HT1080 (cell line): ENCODE measurements around the gene SAPCD1. TPM values are rescaled to one million over a fixed set of nuclear protein-coding genes. Genes with fewer than 3 reads are reported as not detected.

Source experiments
- DNase-seq: peaks from one replicate; pipeline ENCODE4 v3.0.0-alpha.2; 2015; ENCODE audit warnings: low read depth
- polyA plus RNA-seq, 2 experiments: library from polyadenylated mRNA; depleted of rRNA; stranded (reverse); fragments of >200 nt; gene quantifications; 2 replicates each; pipeline ENCODE4 v1.2.3, GENCODE V29; 2015
- total RNA-seq: library from RNA; depleted of rRNA; stranded (reverse); fragments of >200 nt; shearing (Covaris generic); gene quantifications from 2 replicates; pipeline ENCODE4 v1.2.3, GENCODE V29; 2014; rRNA removed

SAPCD1 gene
- total RNA-seq: 0.64 and 3.5 TPM in 2 replicates
- polyA plus RNA-seq (2015; cell fraction: cytosol; rRNA removed): 3.1 and 3.7 TPM in 2 replicates
- polyA plus RNA-seq (2015; cell fraction: nucleus; rRNA removed): 21.3 and 30.6 TPM in 2 replicates

GRCh38 chr6:31762356-31762755, at the start of gene SAPCD1:
Gene SAPCD1 (plus strand): TSS chr6:31762656. CDS start chr6:31763055, 399 bp downstream.
- no peak for DNase-seq

- no peak for DNase-seq
Observed at GRCh38 chr6:31713465-31713864, 49.0 kb upstream of the SAPCD1 start.

GRCh38 chr6:31713991-31714684, 48.3 kb upstream of the SAPCD1 start:
- DNase-seq: no peak

- DNase-seq: no peak
Observed at GRCh38 chr6:31715022-31715958, 47.2 kb upstream of the SAPCD1 start, which contains the start of gene LY6G6D. Gene LY6G6D (plus strand): TSS chr6:31715348. CDS start chr6:31715356, 8 bp downstream.

- no peak for DNase-seq
Observed at GRCh38 chr6:31717499-31718222, 44.8 kb upstream of the SAPCD1 start.

- DNase-seq: no peak
Observed at GRCh38 chr6:31718265-31718664, 44.2 kb upstream of the SAPCD1 start.

DNA sequence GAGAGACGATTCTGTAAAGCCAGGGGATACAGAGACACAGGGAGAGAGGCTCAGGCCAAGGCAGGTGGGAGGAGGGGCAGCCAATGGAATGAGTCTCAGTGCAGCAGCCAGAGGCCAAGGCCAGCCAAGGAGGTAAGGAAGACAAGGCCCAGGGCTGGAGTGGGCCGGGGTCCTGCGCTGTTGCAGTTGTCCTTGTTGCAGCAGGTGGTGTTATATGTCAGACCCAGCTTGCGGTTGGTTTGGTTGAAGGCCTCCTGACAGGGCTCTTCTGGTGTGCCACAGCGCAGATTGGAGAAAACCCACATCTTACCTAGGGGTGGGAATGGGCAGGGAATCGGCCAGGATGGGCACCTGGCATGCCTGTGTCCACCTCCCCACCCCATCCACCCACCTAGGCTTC, 43.5 kb upstream of the SAPCD1 start:
- DNase-seq: no peak

- no peak for DNase-seq
Observed at GRCh38 chr6:31720196-31720770, 42.2 kb upstream of the SAPCD1 start.

- DNase-seq: no peak
Observed at GRCh38 chr6:31721351-31722020, 41.0 kb upstream of the SAPCD1 start, which contains the start of gene LY6G6C. Gene LY6G6C (minus strand): TSS chr6:31721746. CDS start chr6:31721679, 67 bp downstream.

DNA sequence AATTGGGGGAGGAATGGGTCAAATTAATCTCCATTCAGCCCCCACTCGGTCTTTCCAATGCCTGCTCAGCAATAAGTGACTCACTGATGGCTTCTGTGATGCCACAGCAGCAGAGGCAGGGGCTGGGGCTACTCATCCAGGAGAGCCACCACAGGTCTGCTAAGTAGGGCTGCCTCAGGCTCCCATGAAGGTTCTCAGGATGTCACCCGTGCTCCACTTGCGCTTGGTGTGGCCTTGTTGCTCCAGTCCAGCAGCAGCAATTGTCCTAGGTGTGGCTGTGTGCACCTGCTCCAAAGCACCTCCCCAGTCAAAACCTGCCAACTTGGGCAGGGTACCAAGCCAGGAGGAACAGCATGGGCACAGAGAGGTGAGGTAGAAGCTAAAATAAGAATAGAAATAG, 40.3 kb upstream of the SAPCD1 start:
- no peak for DNase-seq

GRCh38 chr6:31723245-31723979, 39.0 kb upstream of the SAPCD1 start, which contains the start of gene MPIG6B:
Gene MPIG6B (plus strand): TSS chr6:31723373. CDS start chr6:31723384, 11 bp downstream.
- no peak for DNase-seq

GRCh38 chr6:31723980-31724691, 38.3 kb upstream of the SAPCD1 start:
- DNase-seq: no peak

DNA sequence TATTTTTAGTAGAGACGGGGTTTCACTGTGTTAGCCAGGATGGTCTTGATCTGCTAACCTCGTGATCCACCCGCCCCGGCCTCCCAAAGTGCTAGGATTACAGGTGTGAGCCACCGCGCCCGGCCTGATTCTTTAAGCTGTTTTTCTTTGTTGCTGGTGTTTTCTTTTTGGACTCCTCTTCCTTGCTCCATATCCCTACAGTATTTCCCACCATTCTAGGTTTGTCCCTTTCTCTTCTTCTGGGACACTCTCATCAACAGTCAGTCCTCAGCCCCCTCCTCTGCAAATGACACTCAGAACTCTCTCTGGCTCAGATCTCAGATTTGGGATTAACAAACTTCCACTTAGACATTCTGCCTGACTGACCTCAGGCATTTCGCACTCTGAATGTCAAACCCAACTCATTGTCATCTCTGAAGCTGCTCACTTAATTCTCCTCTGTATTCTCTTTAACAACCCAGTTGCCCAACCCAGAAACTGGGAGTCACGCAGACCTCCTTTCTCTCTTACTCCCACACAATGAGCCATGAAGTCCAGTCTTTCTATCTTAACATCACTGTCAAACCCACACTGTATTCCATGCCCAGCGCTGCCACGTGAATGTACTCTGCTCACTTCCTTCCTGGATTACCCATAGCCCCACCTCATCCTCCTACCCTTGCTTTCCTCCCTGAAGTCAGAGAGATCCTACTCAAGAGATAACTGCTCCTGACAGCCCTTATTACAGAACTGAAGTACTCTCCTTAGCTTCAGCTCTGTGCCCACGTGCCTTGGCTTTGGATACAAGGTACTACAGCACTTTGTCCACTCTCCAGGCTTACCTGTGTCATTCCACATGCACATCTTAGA, 36.7 kb upstream of the SAPCD1 start:
- no peak for DNase-seq

DNA sequence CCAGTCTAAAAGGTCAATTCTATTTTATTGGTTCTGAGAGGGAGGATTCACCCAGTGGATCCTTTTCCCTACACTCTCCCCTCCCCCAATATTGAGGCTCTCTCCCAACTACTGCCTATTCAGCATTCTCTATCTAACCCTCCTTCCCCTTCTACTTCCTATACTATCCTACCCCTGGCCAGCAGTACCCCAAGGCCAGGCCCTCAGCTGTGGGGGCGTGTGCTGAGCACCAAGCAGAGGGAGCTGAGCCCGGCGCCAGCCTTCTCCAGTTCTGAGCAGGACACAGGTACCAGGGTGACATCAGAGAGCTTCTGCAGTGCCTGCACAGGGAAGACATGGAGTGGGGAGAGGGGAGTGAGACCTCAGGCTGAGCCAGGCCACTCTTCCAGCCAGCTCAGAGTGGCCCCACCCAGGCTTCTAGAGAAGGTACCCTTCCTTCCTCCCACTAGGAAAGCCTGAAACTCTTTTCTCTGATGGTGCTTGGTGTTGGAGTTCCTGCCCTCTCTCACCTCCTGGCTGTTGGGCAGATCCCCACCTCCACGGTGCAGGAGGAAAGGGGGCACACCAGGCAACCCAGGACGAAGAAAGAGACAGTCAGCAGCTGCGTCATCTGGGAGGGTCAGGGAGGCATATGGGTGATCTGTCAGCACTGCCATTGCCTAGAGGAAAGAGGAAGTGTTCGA, 35.3 kb upstream of the SAPCD1 start:
- DNase-seq: no peak

GRCh38 chr6:31727717-31728671, 34.5 kb upstream of the SAPCD1 start:
- no peak for DNase-seq
